Endothelial cell (in vitro differentiated cells): ENCODE data around the gene ATF4. TPM values are rescaled to one million over a fixed set of nuclear protein-coding genes. Genes with fewer than 3 reads are reported as not detected.
A peak's percentile ranks its signal among the peaks of the same experiment; 100 is the strongest.

Experiments
- DNase-seq: peaks from one replicate; pipeline ENCODE4 v3.0.0; 2021; ENCODE audit warnings: low spot score
- H3K27ac Mint-ChIP-seq: one replicate; pipeline ENCODE4 v1.8.0; 2021; ENCODE audit warnings: mixed read lengths, inconsistent platforms; ENCODE audit not compliant: unreplicated experiment
- H3K27me3 Mint-ChIP-seq: one replicate; pipeline ENCODE4 v1.8.0; 2021; ENCODE audit warnings: mild to moderate bottlenecking, moderate library complexity, mixed read lengths, inconsistent platforms; ENCODE audit not compliant: unreplicated experiment
- H3K36me3 Mint-ChIP-seq: one replicate; pipeline ENCODE4 v1.8.0; 2021; ENCODE audit warnings: mild to moderate bottlenecking, low read depth, mixed read lengths, inconsistent platforms; ENCODE audit not compliant: unreplicated experiment
- H3K4me1 Mint-ChIP-seq: one replicate; pipeline ENCODE4 v1.8.0; 2021; ENCODE audit warnings: mild to moderate bottlenecking, mixed read lengths, inconsistent platforms; ENCODE audit not compliant: unreplicated experiment
- H3K4me3 Mint-ChIP-seq: one replicate; pipeline ENCODE4 v1.8.0; 2021; ENCODE audit warnings: mild to moderate bottlenecking, mixed read lengths, inconsistent platforms; ENCODE audit not compliant: unreplicated experiment
- H3K9me3 Mint-ChIP-seq: one replicate; pipeline ENCODE4 v1.8.0; 2021; ENCODE audit warnings: mixed read lengths, inconsistent platforms; ENCODE audit not compliant: unreplicated experiment
- CTCF ChIP-seq: fragments of 200-600 bp; sonication (generic); IDR thresholded peaks from one replicate; pipeline ENCODE4 v1.5.0; 2021; ENCODE audit warnings: antibody characterized with exemption; ENCODE audit not compliant: unreplicated experiment
- total RNA-seq: library from RNA; stranded (reverse); fragmentation: NEBNext Ultra II Directional; extraction: Animal tissue kit (Norgen Biotek cat#: 25700); gene quantifications from one replicate; pipeline ENCODE4 v1.2.1, GENCODE V29; 2021; ENCODE audit not compliant: unreplicated experiment

The ATF4 gene
- total RNA-seq, 1 donor from 2014 or later, result 312 TPM

DNA sequence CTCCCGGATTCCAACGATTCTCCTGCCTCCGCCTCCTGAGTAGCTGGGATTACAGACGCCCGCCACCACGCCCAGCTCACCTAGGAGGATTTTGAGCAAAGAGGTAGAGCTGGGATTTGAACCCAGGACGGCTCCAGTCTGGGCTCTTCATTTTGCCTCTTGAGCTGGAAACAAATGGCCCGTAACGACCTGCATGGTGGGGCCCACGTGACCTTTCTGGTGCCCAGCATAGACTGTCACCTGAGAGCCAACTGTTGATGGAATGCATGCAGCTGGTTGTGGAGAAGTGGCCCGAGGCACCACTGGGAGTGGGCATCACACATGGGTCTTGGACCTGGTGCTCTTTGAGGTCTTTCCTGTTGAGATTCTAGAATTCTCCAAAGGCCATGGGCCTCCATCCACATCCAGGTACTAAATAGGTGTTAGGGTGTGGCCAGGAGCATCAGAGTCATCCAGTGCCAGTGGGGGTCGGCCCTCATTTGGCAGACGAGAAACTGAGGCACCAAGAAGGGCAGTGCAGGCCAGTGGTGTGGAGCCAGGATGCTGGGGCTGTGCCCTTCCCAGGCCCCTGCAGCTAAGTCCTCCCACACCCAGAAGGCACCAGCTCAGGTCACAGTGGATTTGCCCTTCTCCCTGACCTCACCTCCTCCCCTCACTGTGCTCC lies 3.9 kb downstream of the ATF4 start:
- no peak for TF ChIP-seq CTCF
- peaks cover 55% of the 10 kb centered on the region for H3K4me1 Mint-ChIP-seq
- H3K9me3 Mint-ChIP-seq, result no peaks in the 10 kb centered on the region
- peaks cover 35% of the 10 kb centered on the region for H3K36me3 Mint-ChIP-seq
- H3K27ac Mint-ChIP-seq, result peak overlapping the region; percentile 85
- peaks cover 15% of the 10 kb centered on the region for H3K27me3 Mint-ChIP-seq
- H3K4me3 Mint-ChIP-seq, result peak overlapping the region; percentile 73
- DNase-seq, result no peak

GRCh38 chr22:39524753-39525657 lies 4.6 kb downstream of the ATF4 start:
- Mint-ChIP-seq H3K4me1 (peaks cover 56% of the 10 kb centered on the region), H3K36me3 (peaks cover 38% of the 10 kb centered on the region), H3K9me3 (no peaks in the 10 kb centered on the region), H3K27ac (peak overlapping the region; percentile 85), H3K4me3 (peak overlapping the region; percentile 73), H3K27me3 (peaks cover 14% of the 10 kb centered on the region)
- no peak for DNase-seq
- no peak for TF ChIP-seq CTCF

DNA sequence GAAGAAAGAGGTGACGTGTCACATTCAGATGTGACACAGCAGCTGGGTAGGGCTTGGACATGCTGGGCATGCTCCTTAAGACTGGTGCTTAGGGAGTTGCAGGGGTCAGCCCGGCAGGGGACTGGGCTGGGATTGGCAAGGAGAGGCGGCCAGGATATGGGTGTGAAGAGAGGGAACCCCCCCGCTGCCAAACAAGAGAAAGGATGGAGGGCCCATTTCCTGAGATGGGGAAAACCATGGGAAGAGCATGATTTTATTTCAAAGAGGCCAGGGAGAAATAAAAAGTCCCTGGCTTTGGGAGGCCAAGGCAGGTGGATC lies 5.3 kb downstream of the ATF4 start:
- Mint-ChIP-seq H3K9me3 (no peaks in the 10 kb centered on the region), H3K27ac (peak overlapping the region; percentile 50)

DNA sequence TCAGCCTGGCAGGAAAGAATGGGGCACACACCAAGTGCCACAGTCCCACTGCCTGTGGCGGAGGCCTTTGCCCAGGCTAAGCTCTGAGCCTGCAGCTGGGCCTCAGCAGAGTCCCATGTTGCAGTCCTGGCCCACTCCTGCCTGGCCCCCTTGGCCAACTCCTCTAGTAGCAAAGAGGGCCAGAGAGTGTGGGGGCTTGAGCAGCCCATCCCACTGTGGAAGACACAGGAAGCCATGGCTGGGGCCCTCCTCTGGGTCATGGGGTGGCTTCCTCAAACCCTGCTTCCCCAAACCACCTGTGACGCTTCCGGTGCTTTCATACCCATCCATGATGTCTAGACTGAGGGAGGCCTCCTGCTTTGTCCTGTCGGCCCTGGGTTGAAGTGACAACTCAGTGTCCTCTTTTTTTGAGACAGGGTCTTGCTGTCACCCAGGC lies 6.4 kb downstream of the ATF4 start:
- H3K9me3 Mint-ChIP-seq, result no peaks in the 10 kb centered on the region
- H3K4me1 Mint-ChIP-seq, result peaks cover 60% of the 10 kb centered on the region
- no peak overlapping the region for H3K4me3 Mint-ChIP-seq
- no peak overlapping the region for H3K27ac Mint-ChIP-seq
- peaks cover 9% of the 10 kb centered on the region for H3K27me3 Mint-ChIP-seq
- peaks cover 40% of the 10 kb centered on the region for H3K36me3 Mint-ChIP-seq
- DNase-seq, result no peak
- TF ChIP-seq CTCF, result no peak

More for the DNA sequence above, 5.3 kb downstream of the ATF4 start:
- Mint-ChIP-seq H3K4me1 (peaks cover 56% of the 10 kb centered on the region), H3K4me3 (peak overlapping the region; percentile 23), H3K36me3 (peaks cover 40% of the 10 kb centered on the region), H3K27me3 (peaks cover 11% of the 10 kb centered on the region)
- no peak for TF ChIP-seq CTCF
- DNase-seq, result no peak
